Naive thymus-derived CD8-positive, alpha-beta T cell (primary cell): ENCODE data around the gene NAB2. TPM values are rescaled to one million over a fixed set of nuclear protein-coding genes. Genes with fewer than 3 reads are reported as not detected.

Source experiments
- ATAC-seq, 2 donors: fragments of 150-1000 bp; cut with Tn5 transposase in 1 of 2; sonication (Bioruptor Pico), chemical (Tn5 transposase) in 1 of 2; 1 replicate in 1 of 2; 2 replicates in 1 of 2; pipeline ENCODE4 v1.10.0; 2021; ENCODE audit warnings: mild to moderate bottlenecking in 2 of 2, moderate library complexity in 2 of 2
- POLR2A ChIA-PET: fragments of 350-600 bp; sonication (Branson Sonifier 250); formaldehyde crosslinking; loops from one replicate; lab custom pipeline; 2021; ENCODE audit warnings: antibody characterized with exemption; lab: Charles Lee
- DNase-seq, 10 donors: peaks; one replicate each; pipeline versions ENCODE4 v3.0.0 to v3.0.0-alpha.2; 2020 to 2022
- H3K27ac Mint-ChIP-seq, 10 donors: one replicate each; pipeline ENCODE4 v1.8.0; 2020 to 2022; ENCODE audit warnings: mild to moderate bottlenecking in 10 of 10, mixed read lengths in 10 of 10, moderate library complexity in 4 of 10, inconsistent platforms in 1 of 10
- H3K27me3 Mint-ChIP-seq, 5 donors: one replicate each; pipeline ENCODE4 v1.8.0; 2021 to 2022; ENCODE audit warnings: mixed read lengths in 5 of 5
- H3K36me3 Mint-ChIP-seq, 3 donors: one replicate each; pipeline ENCODE4 v1.8.0; 2020 to 2022; ENCODE audit warnings: mixed read lengths in 3 of 3, mild to moderate bottlenecking in 2 of 3, inconsistent platforms in 1 of 3
- H3K4me1 Mint-ChIP-seq, 4 donors: one replicate each; pipeline ENCODE4 v1.8.0; 2021 to 2022; ENCODE audit warnings: mixed read lengths in 4 of 4
- H3K4me3 Mint-ChIP-seq, 10 donors: one replicate each; pipeline ENCODE4 v1.8.0; 2020 to 2022; ENCODE audit warnings: mild to moderate bottlenecking in 10 of 10, mixed read lengths in 10 of 10, moderate library complexity in 6 of 10, inconsistent platforms in 1 of 10
- H3K9me3 Mint-ChIP-seq, 9 donors: one replicate each; pipeline ENCODE4 v1.8.0; 2020 to 2022; ENCODE audit warnings: mixed read lengths in 9 of 9, mild to moderate bottlenecking in 3 of 9, inconsistent platforms in 1 of 9, moderate library complexity in 1 of 9
- polyA plus RNA-seq, 3 donors: library from polyadenylated mRNA; unstranded; fragments of 300-500 nt; fragmentation: Illumina TruSeq; gene quantifications; one replicate each; pipeline ENCODE4 v1.2.3, GENCODE V29; 2021
- total RNA-seq, 8 experiments: library from RNA in 2 of 8; stranded (reverse) in 2 of 8; gene quantifications; one replicate each; pipeline ENCODE4 v1.2.3 and lab custom pipeline; 2021 to 2026

The NAB2 gene
- total and polyA plus RNA-seq, 5 experiments from 2014 or later = 1.2 to 19.2 (median 4.0) TPM

- DNase-seq = peak in 1 of 10 donors; percentile 52
- no peak for ATAC-seq
- POLR2A ChIA-PET = interaction anchor here (0.5 to 0.6 kb wide), 2 partner anchors 20 to 195 kb away, joined by 3 to 5 read pairs; no protein-coding TSS in a partner anchor
- Mint-ChIP-seq H3K36me3 (no peaks in the 10 kb centered on the region), H3K27ac (peak overlapping the region in 4 of 10 donors; percentile 15 to 52 (median 36)), H3K27me3 (peaks cover 0 to 1% (median 0%) of the 10 kb centered on the region in 5 donors), H3K4me1 (peaks cover 2 to 25% (median 10%) of the 10 kb centered on the region in 4 donors), H3K9me3 (no peaks in the 10 kb centered on the region), H3K4me3 (peak overlapping the region in 2 of 10 donors; percentile 4 to 67)
These were observed 43.2 kb downstream of the NAB2 start for GRCh38 chr12:57131896-57132744.

- POLR2A ChIA-PET = interaction anchor here (0.6 kb wide), 1 partner anchor 194 kb away, joined by 5 read pairs; no protein-coding TSS in a partner anchor
- DNase-seq (peak in 1 of 10 donors; percentile 15), ATAC-seq (no peak)
- peaks cover 0 to 1% (median 0%) of the 10 kb centered on the region in 5 donors for H3K27me3 Mint-ChIP-seq
- H3K27ac Mint-ChIP-seq = no peak overlapping the region
- H3K36me3 Mint-ChIP-seq = no peaks in the 10 kb centered on the region
- no peak overlapping the region for H3K4me3 Mint-ChIP-seq
- H3K4me1 Mint-ChIP-seq = peaks cover 0 to 22% (median 8%) of the 10 kb centered on the region in 4 donors
- no peaks in the 10 kb centered on the region for H3K9me3 Mint-ChIP-seq
These were observed 44.2 kb downstream of the NAB2 start for GRCh38 chr12:57133013-57133569.

GRCh38 chr12:57133916-57134315, 45.0 kb downstream of the NAB2 start:
- Mint-ChIP-seq H3K9me3 (no peaks in the 10 kb centered on the region), H3K27ac (no peak overlapping the region), H3K36me3 (no peaks in the 10 kb centered on the region), H3K27me3 (peaks cover 0 to 1% (median 0%) of the 10 kb centered on the region in 5 donors), H3K4me3 (no peak overlapping the region), H3K4me1 (peaks cover 0 to 22% (median 7%) of the 10 kb centered on the region in 4 donors)
- POLR2A ChIA-PET = no interaction called here
- DNase-seq (peak in 1 of 10 donors; percentile 38), ATAC-seq (no peak)

- Mint-ChIP-seq H3K4me3 (no peak overlapping the region), H3K27me3 (peaks cover 0 to 1% (median 0%) of the 10 kb centered on the region in 5 donors), H3K4me1 (peaks cover 0 to 18% (median 5%) of the 10 kb centered on the region in 4 donors), H3K36me3 (no peaks in the 10 kb centered on the region), H3K9me3 (no peaks in the 10 kb centered on the region), H3K27ac (no peak overlapping the region)
- POLR2A ChIA-PET = interaction anchor here (0.6 kb wide), 2 partner anchors 103 to 508 kb away, joined by 3 to 4 read pairs; no protein-coding TSS in a partner anchor
- DNase-seq (no peak), ATAC-seq (no peak)
These were observed 46.0 kb downstream of the NAB2 start for GRCh38 chr12:57134949-57135348.

- peak in 1 of 10 donors; percentile 54 for DNase-seq
- no peak overlapping the region for H3K27ac Mint-ChIP-seq
- POLR2A ChIA-PET = interaction anchor here (0.6 kb wide), 2 partner anchors 104 to 508 kb away, joined by 3 to 4 read pairs; no protein-coding TSS in a partner anchor
- H3K27me3 Mint-ChIP-seq = peaks cover 0 to 1% (median 0%) of the 10 kb centered on the region in 5 donors
- no peak overlapping the region for H3K4me3 Mint-ChIP-seq
- H3K36me3 Mint-ChIP-seq = no peaks in the 10 kb centered on the region
- no peak for ATAC-seq
- H3K4me1 Mint-ChIP-seq = peaks cover 0 to 16% (median 5%) of the 10 kb centered on the region in 4 donors
- H3K9me3 Mint-ChIP-seq = no peaks in the 10 kb centered on the region
These were observed 46.8 kb downstream of the NAB2 start for GRCh38 chr12:57135527-57136326.

GRCh38 chr12:57138526-57139272, 49.8 kb downstream of the NAB2 start:
- Mint-ChIP-seq H3K4me1 (peaks cover 7 to 20% (median 15%) of the 10 kb centered on the region in 4 donors), H3K27me3 (peaks cover 0 to under 1% (median 0%) of the 10 kb centered on the region in 5 donors), H3K27ac (no peak overlapping the region), H3K36me3 (no peaks in the 10 kb centered on the region), H3K4me3 (peak overlapping the region in 1 of 10 donors; percentile 56), H3K9me3 (no peaks in the 10 kb centered on the region)
- POLR2A ChIA-PET = no interaction called here
- DNase-seq (peak in 1 of 10 donors; percentile 35), ATAC-seq (no peak)

- Mint-ChIP-seq H3K4me3 (no peak overlapping the region), H3K27me3 (no peaks in the 10 kb centered on the region), H3K27ac (peak overlapping the region in 1 of 10 donors; percentile 4), H3K9me3 (no peaks in the 10 kb centered on the region), H3K36me3 (no peaks in the 10 kb centered on the region), H3K4me1 (peaks cover 9 to 26% (median 16%) of the 10 kb centered on the region in 4 donors)
- ATAC-seq (no peak), DNase-seq (no peak)
- POLR2A ChIA-PET = no interaction called here
These were observed 51.1 kb downstream of the NAB2 start for GRCh38 chr12:57139796-57140649.

GRCh38 chr12:57141249-57141648, 52.3 kb downstream of the NAB2 start:
- no peaks in the 10 kb centered on the region for H3K27me3 Mint-ChIP-seq
- POLR2A ChIA-PET = no interaction called here
- ATAC-seq (no peak), DNase-seq (peak in 1 of 10 donors; percentile 52)
- H3K9me3 Mint-ChIP-seq = no peaks in the 10 kb centered on the region
- no peak overlapping the region for H3K27ac Mint-ChIP-seq
- no peak overlapping the region for H3K4me3 Mint-ChIP-seq
- peaks cover 9 to 26% (median 16%) of the 10 kb centered on the region in 4 donors for H3K4me1 Mint-ChIP-seq
- H3K36me3 Mint-ChIP-seq = no peaks in the 10 kb centered on the region

GRCh38 chr12:57142121-57142520, 53.2 kb downstream of the NAB2 start:
- Mint-ChIP-seq H3K4me1 (peaks cover 9 to 26% (median 16%) of the 10 kb centered on the region in 4 donors), H3K9me3 (no peaks in the 10 kb centered on the region), H3K36me3 (no peaks in the 10 kb centered on the region), H3K27me3 (no peaks in the 10 kb centered on the region), H3K4me3 (peak overlapping the region in 2 of 10 donors; percentile 12 to 14), H3K27ac (peak overlapping the region in 1 of 10 donors; percentile 66)
- peak in 1 of 10 donors; percentile 4 for DNase-seq
- no peak for ATAC-seq
- POLR2A ChIA-PET = no interaction called here

- no peak for ATAC-seq
- H3K27ac Mint-ChIP-seq = peak overlapping the region in 2 of 10 donors; percentile 11 to 59
- H3K36me3 Mint-ChIP-seq = no peaks in the 10 kb centered on the region
- POLR2A ChIA-PET = no interaction called here
- no peak for DNase-seq
- no peaks in the 10 kb centered on the region for H3K9me3 Mint-ChIP-seq
- peaks cover 9 to 26% (median 17%) of the 10 kb centered on the region in 4 donors for H3K4me1 Mint-ChIP-seq
- H3K4me3 Mint-ChIP-seq = peak overlapping the region in 1 of 10 donors; percentile 34
- H3K27me3 Mint-ChIP-seq = no peaks in the 10 kb centered on the region
These were observed 53.8 kb downstream of the NAB2 start for GRCh38 chr12:57142727-57143126.

- H3K27ac Mint-ChIP-seq = peak overlapping the region in 6 of 10 donors; percentile 7 to 87 (median 53)
- POLR2A ChIA-PET = no interaction called here
- DNase-seq = peak in 7 of 10 donors; percentile 3 to 49 (median 28)
- H3K9me3 Mint-ChIP-seq = no peaks in the 10 kb centered on the region
- H3K4me1 Mint-ChIP-seq = peaks cover 9 to 26% (median 17%) of the 10 kb centered on the region in 4 donors
- peak; percentile 94 to 98 for ATAC-seq
- no peaks in the 10 kb centered on the region for H3K27me3 Mint-ChIP-seq
- no peak overlapping the region for H3K4me3 Mint-ChIP-seq
- H3K36me3 Mint-ChIP-seq = no peaks in the 10 kb centered on the region
These were observed 54.5 kb downstream of the NAB2 start for GRCh38 chr12:57143454-57143853.
